GM12873 (cell line): ENCODE data around the gene PERCC1.

Experiments used
- CTCF ChIP-seq: IDR thresholded peaks from 2 replicates; pipeline ENCODE4 v1.5.1; 2012; ENCODE audit warnings: low read depth, mild to moderate bottlenecking, moderate library complexity, low read length, control low read depth; ENCODE audit not compliant: insufficient read depth; ENCODE audit errors: missing control alignments

PERCC1 gene

GRCh38 chr16:1460602-1461138 lies 29.8 kb downstream of the PERCC1 start:
- TF ChIP-seq CTCF = no peak

GRCh38 chr16:1461146-1461545 lies 30.3 kb downstream of the PERCC1 start:
- no peak for TF ChIP-seq CTCF

GRCh38 chr16:1464196-1464893 lies 33.5 kb downstream of the PERCC1 start:
- TF ChIP-seq CTCF = no peak

- no peak for TF ChIP-seq CTCF
These were observed 34.2 kb downstream of the PERCC1 start for GRCh38 chr16:1464894-1465566.

- no peak for TF ChIP-seq CTCF
These were observed 34.7 kb downstream of the PERCC1 start for GRCh38 chr16:1465567-1465915.

GRCh38 chr16:1466054-1466453 lies 35.2 kb downstream of the PERCC1 start:
- TF ChIP-seq CTCF = no peak

- TF ChIP-seq CTCF = no peak
These were observed 36.2 kb downstream of the PERCC1 start for GRCh38 chr16:1466968-1467521.
